Sigmoid colon (tissue), 7 donors: ENCODE data around the gene GNAQ. TPM values are rescaled to one million over a fixed set of nuclear protein-coding genes. Genes with fewer than 3 reads are reported as not detected.

Source experiments
- DNase-seq: peaks from one replicate; pipeline ENCODE4 v3.0.0-alpha.2; 2019
- H3K27ac ChIP-seq, 4 donors: fragments of 200-600 bp; sonication (generic); one replicate each; pipeline ENCODE4 v1.5.1; 2016 to 2019; ENCODE audit warnings: mild to moderate bottlenecking in 1 of 4
- H3K27me3 ChIP-seq, 3 donors: fragments of 200-600 bp; sonication (generic); one replicate each; pipeline ENCODE4 v1.5.1; 2019; ENCODE audit warnings: mild to moderate bottlenecking in 1 of 3
- H3K36me3 ChIP-seq, 4 donors: fragments of 200-600 bp; sonication (generic); one replicate each; pipeline ENCODE4 v1.5.1; 2016 to 2019
- H3K4me1 ChIP-seq, 4 donors: fragments of 200-600 bp; sonication (generic); one replicate each; pipeline ENCODE4 v1.5.1; 2017 to 2019
- H3K4me3 ChIP-seq, 4 donors: fragments of 200-600 bp; sonication (generic); one replicate each; pipeline ENCODE4 v1.5.1; 2017 to 2019; ENCODE audit warnings: mild to moderate bottlenecking in 2 of 4, moderate library complexity in 1 of 4
- H3K9me3 ChIP-seq, 4 donors: fragments of 200-600 bp in 3 of 4; sonication (generic) in 3 of 4; one replicate each; pipeline versions ENCODE4 v1.5.1 to v1.6.1; 2013 to 2019
- EP300 ChIP-seq, 4 donors: sonication (generic); formaldehyde crosslinking; IDR thresholded peaks; one replicate each; pipeline ENCODE4 v1.6.1; 2017; ENCODE audit warnings: antibody characterized with exemption in 4 of 4
- POLR2A ChIP-seq, 2 donors: fragments of 450-650 bp; IDR thresholded peaks; one replicate each; pipeline ENCODE4 v1.6.1; 2016; ENCODE audit warnings: antibody characterized with exemption in 2 of 2, mild to moderate bottlenecking in 2 of 2, moderate library complexity in 2 of 2
- POLR2AphosphoS5 ChIP-seq, 4 donors: sonication (generic); formaldehyde crosslinking; IDR thresholded peaks; one replicate each; pipeline ENCODE4 v1.6.1; 2017; ENCODE audit warnings: antibody characterized with exemption in 4 of 4
- WGBS, 2 donors: extraction: QIAGEN DNeasy Blood & Tissue Kit; methylation state at CpG; one replicate each; pipeline ENCODE4 v1.1.7; 2013; 5-methylcytosine and 5-hydroxymethylcytosine counted together
- intact Hi-C: fragments of 100-400 bp; cut with DNase I; formaldehyde crosslinking; loops from one replicate; pipeline ENCODE4 v1.15.1; 2023
- polyA plus RNA-seq, 3 donors: library from polyadenylated mRNA; stranded (reverse); fragments of 200-250 nt; gene quantifications; one replicate each; pipeline ENCODE4 v1.2.3, GENCODE V29; 2013
- total RNA-seq, 4 donors: library from RNA; depleted of rRNA; stranded (reverse); fragments of >200 nt; gene quantifications; one replicate each; pipeline ENCODE4 v1.1.0, GENCODE V29; 2016
- TF ChIP-seq, protein P1 (sequence below), 4 experiments: fragments of 450-650 bp in 3 of 4; fragments of 200-600 bp in 1 of 4; IDR thresholded peaks; one replicate each; pipeline ENCODE4 v1.5.1; 2016 to 2019; ENCODE audit warnings: antibody characterized with exemption in 4 of 4, mild to moderate bottlenecking in 3 of 4, moderate library complexity in 2 of 4
- donor health status: healthy with polysubstance abuse.
- donor health status: Bipolar disorder and iron deficiency.
- donor health status: healthy.

The GNAQ gene
- total and polyA plus RNA-seq, 7 donors = 21.6 to 79.2 (median 49.5) TPM

DNA sequence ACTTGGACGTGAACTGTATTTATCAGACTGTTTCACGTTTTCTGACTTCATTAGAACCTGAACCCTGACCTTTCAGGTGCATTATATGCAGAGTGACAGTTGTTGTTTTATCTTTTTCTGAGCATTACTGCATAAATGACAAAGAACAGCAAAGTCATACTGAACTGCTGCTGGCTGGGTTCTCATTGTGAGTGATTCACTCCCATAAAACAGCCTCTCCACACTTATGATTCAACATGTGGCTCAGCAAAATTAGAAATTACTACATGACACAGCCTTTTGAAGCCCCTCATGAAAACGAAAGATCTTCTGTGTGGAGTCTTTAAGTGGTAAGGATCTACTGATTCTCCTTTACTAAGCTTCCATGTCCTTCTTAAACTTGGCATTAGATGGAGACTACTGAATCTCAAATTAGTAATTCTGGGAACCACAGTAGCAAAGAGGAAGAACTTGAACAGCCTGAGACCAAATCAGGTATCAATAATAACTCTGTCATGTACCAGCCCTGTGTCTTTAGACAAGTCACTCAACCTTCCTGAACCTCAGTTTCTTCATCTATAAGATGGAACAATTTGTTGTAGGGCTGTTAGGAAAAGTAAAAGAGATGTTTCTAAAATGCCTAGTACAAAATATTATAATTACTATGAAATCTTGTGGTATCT lies 211.2 kb downstream of the GNAQ start:
- intact Hi-C loops = no loop called here
- TF ChIP-seq EP300 (IDR thresholded peaks at IDR 0.05) (no peak), POLR2AphosphoS5 (IDR thresholded peaks at IDR 0.05) (no peak), POLR2A (IDR thresholded peaks at IDR 0.05) (no peak)
- TF ChIP-seq, protein P1, sequence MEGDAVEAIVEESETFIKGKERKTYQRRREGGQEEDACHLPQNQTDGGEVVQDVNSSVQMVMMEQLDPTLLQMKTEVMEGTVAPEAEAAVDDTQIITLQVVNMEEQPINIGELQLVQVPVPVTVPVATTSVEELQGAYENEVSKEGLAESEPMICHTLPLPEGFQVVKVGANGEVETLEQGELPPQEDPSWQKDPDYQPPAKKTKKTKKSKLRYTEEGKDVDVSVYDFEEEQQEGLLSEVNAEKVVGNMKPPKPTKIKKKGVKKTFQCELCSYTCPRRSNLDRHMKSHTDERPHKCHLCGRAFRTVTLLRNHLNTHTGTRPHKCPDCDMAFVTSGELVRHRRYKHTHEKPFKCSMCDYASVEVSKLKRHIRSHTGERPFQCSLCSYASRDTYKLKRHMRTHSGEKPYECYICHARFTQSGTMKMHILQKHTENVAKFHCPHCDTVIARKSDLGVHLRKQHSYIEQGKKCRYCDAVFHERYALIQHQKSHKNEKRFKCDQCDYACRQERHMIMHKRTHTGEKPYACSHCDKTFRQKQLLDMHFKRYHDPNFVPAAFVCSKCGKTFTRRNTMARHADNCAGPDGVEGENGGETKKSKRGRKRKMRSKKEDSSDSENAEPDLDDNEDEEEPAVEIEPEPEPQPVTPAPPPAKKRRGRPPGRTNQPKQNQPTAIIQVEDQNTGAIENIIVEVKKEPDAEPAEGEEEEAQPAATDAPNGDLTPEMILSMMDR (IDR thresholded peaks at IDR 0.05) = no peak
- no peak for DNase-seq
- Histone ChIP-seq H3K36me3 (peaks cover 0 to 3% (median 0%) of the 10 kb centered on the region in 4 donors), H3K27me3 (no peaks in the 10 kb centered on the region), H3K4me3 (no peak overlapping the region), H3K27ac (peak overlapping the region in 3 of 4 donors; percentile 5 to 49 (median 17)), H3K9me3 (no peaks in the 10 kb centered on the region), H3K4me1 (peaks cover 0 to 25% (median 18%) of the 10 kb centered on the region in 4 donors)
- 32 to 65% methylated on average over 3 of the region's 3 CpGs for WGBS, 2 donors

DNA sequence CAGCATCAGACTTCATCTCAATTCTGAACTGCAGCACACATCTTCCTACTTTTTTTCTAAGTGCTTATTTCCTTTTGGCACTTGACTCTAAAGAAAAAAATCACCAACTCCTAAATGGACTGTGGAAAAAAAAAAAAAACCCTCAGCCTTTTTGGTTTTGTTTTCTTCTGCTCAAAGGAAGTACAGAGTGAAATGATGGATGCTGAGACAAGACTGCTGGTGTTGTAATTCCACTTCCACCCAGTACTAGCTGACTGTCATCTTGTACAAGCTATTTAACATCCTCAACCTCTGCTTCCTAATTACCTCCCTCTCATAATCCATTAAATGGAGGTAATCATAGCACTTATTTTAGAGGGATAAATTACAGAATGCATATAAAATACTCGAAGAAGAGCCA lies 212.0 kb downstream of the GNAQ start:
- WGBS, 2 donors = 35 to 53% methylated on average over 1 of the region's 1 CpG
- intact Hi-C loops = no loop called here

DNA sequence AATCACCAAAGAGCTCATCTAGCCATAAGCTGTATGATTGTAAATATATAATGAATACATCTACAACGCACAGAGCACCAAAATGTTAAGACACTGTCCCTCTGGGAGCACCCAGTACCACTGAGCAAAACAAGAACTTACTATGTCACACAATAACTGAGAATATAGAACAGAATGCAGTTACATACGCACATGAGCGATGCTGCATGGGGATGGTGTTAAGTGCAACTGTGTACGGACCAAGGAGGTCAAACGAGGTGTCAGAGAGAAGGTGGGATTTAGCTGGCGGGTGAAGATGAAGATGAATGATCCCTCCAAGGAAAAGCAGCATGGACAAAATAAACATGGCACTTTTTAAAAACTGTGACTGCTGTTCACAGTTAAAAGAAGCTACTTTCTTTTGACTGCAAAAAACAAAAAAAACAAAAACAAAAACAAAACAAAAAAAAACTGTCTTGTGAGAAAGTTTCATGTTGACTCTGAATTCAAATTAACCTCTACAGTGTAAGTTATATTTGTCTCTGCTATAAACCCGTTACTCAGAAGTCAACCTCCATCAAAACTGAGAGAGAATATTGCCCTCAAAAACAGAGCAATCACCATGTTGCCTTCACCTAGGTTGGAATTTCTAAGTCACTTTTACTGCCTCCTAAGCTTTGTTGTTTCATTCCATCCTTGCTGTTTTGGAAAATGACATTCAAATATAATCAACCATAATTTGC lies 213.9 kb downstream of the GNAQ start:
- H3K9me3 ChIP-seq = no peaks in the 10 kb centered on the region
- H3K4me1 ChIP-seq = peaks cover 0 to 25% (median 18%) of the 10 kb centered on the region in 4 donors
- WGBS, 2 donors = 89 to 93% methylated on average over 7 of the region's 7 CpGs
- intact Hi-C loops = no loop called here
- H3K27me3 ChIP-seq = no peaks in the 10 kb centered on the region
- H3K36me3 ChIP-seq = peaks cover 0 to 13% (median 0%) of the 10 kb centered on the region in 4 donors
- DNase-seq = no peak
- H3K4me3 ChIP-seq = no peak overlapping the region
- TF ChIP-seq, protein P1 (IDR thresholded peaks at IDR 0.05) = no peak
- TF ChIP-seq POLR2A (IDR thresholded peaks at IDR 0.05) = no peak
- no peak for TF ChIP-seq EP300 (IDR thresholded peaks at IDR 0.05)
- TF ChIP-seq POLR2AphosphoS5 (IDR thresholded peaks at IDR 0.05) = no peak
- H3K27ac ChIP-seq = no peak overlapping the region

More for the DNA sequence above, 212.0 kb downstream of the GNAQ start:
- Histone ChIP-seq H3K9me3 (no peaks in the 10 kb centered on the region), H3K4me1 (peaks cover 0 to 25% (median 18%) of the 10 kb centered on the region in 4 donors), H3K27ac (peak overlapping the region in 2 of 4 donors; percentile 17 to 49), H3K27me3 (no peaks in the 10 kb centered on the region), H3K36me3 (peaks cover 0 to 10% (median 0%) of the 10 kb centered on the region in 4 donors), H3K4me3 (no peak overlapping the region)
- DNase-seq = no peak
- no peak for TF ChIP-seq POLR2A (IDR thresholded peaks at IDR 0.05)
- TF ChIP-seq, protein P1 (IDR thresholded peaks at IDR 0.05) = peak in 1 of 4 experiments; percentile 13
- TF ChIP-seq EP300 (IDR thresholded peaks at IDR 0.05) = no peak
- TF ChIP-seq POLR2AphosphoS5 (IDR thresholded peaks at IDR 0.05) = peak in 1 of 4 donors; percentile 12

DNA sequence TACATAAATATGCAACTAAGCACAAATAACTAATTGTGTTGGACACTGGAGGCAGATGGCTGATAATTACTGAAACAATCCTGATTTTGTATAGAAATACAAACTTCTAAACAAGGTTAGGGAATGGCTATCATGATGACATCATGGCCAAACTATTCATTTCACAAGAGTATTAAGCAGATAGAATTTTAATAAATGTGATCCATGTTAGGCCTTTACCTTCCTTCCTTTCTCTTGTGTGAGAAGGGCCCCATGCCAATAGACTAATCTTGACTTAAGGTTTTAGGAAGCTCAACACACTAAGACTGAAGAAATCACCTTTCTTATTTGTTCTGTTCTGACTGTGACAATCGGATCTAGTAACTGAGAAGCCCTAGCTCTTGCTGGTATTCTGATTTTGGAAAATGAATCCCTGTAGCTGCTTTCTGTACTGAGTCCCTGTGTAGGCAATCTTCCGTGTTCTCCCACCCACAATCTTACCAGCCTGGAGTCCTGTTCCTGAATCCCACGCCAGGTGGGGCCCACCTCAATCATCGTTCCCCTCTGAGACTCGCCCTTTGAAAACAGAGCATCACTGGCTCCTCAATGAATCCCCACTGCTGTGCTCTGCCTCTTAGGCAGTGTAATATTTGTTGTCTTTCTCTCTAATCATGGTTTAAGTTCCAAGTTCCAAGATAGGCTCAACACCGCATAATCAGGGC lies 214.8 kb downstream of the GNAQ start:
- 92 to 94% methylated on average over 6 of the region's 6 CpGs for WGBS, 2 donors
- TF ChIP-seq, protein P1 (IDR thresholded peaks at IDR 0.05) = no peak
- TF ChIP-seq POLR2AphosphoS5 (IDR thresholded peaks at IDR 0.05) (no peak), POLR2A (IDR thresholded peaks at IDR 0.05) (no peak), EP300 (IDR thresholded peaks at IDR 0.05) (no peak)
- H3K27me3 ChIP-seq = no peaks in the 10 kb centered on the region
- H3K4me3 ChIP-seq = no peak overlapping the region
- peaks cover 0 to 20% (median 18%) of the 10 kb centered on the region in 4 donors for H3K4me1 ChIP-seq
- no peak overlapping the region for H3K27ac ChIP-seq
- peaks cover 0 to 13% (median 0%) of the 10 kb centered on the region in 4 donors for H3K36me3 ChIP-seq
- no peaks in the 10 kb centered on the region for H3K9me3 ChIP-seq
- intact Hi-C loops = no loop called here
- DNase-seq = no peak
